Endothelial cell of hepatic sinusoid (primary cell): ENCODE results near the gene MADD.

ENCODE experiments used
- in situ Hi-C: cut with HindIII; loops from 2 replicates; pipeline ENCODE4 v1.10.0; 2017; ENCODE audit warnings: low sequenced_read_pairs

The MADD gene

DNA sequence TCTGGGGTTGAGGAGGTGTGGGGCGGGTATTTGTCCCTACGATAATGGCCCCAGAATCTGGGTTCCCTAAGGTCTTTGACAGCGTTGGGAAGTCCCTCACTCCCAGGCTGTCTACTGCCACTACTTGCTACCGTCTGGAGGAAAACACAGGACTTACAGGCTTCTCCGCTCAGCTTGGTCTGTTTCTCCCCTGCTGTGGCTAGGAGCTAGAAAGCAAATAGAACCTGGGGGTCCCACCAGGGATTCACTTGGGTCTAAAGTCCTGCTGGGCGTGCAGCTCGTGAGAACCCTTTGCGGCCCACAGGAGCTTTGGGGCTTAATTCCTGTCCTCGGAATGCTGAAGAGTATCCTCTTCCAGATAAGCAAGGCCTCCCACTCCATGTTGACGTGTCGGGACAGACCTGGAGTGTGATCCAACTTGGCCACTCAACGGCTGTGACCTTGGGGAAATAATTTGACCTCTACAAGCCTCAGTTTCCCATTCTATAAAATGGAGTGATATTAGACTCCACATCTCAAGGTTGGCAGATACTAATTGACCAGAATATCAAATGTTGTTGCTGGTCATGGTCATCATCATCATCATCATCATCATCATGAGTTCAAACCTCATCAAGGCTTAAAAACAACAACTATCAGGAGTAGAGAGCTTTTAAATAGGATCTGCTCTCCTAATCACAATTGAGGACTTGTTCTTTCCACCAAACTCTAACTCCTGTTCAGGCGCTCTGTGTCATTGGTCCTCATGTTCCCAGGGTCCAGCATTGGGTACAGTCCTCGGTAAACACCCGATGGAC is 84.2 kb downstream of the MADD start:
- in situ Hi-C loops, result no loop called here

DNA sequence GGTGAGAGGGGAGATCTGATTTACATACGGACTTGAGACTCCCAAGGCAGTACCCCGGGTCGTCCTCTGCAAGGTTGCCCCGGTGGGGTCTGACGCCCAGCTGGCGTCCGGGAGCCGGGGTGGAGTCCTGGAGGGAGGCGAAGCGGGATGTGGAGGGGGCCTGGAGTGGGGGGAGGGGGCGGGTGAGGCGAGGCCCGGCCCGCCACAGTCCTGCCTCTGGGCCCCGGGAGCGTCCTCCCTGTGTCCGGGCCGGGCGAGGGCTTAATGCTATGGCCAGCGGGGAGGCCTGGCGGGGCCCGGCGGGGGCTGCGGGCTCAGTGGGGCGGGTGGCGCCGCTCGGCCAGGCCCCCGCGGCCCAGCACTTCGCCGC is 85.0 kb downstream of the MADD start:
- in situ Hi-C loops, result no loop called here

DNA sequence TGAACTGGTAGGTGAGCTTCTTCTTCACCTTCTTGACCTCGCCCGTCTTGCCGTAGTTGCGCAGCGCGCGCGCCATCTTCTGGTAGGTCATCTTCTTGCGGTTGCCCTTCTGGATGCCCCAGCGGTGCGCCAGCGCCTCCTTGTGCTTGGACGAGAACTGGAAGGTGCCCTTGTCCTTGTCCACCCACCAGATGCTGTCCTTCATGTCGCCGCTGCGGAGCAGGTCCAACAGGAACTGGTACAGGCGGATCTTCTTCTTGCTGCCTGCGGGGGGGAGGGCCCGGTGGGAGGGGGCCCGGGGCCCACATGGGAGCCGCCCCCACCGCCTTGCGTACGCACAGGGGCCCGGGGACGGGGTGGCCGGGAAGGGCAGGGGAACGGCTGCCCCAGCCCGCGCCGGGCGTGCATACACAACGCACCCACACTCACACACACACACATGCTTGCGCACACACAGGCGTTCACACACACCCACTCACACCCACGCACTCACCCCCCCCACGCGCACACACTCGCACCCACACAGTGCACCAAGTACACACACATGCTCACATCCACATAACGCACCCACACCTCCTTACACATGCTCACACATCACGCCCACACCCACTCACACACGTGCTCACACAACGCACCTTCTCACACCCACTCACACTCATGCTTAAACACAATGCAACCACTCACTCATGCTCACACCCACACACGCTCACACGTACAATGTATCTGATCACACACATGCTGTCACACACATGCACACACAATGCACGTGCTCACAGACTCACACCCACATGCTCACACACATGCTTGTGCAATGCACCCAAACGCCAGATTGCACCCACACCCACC is 85.6 kb downstream of the MADD start:
- in situ Hi-C loops, result no loop called here

DNA sequence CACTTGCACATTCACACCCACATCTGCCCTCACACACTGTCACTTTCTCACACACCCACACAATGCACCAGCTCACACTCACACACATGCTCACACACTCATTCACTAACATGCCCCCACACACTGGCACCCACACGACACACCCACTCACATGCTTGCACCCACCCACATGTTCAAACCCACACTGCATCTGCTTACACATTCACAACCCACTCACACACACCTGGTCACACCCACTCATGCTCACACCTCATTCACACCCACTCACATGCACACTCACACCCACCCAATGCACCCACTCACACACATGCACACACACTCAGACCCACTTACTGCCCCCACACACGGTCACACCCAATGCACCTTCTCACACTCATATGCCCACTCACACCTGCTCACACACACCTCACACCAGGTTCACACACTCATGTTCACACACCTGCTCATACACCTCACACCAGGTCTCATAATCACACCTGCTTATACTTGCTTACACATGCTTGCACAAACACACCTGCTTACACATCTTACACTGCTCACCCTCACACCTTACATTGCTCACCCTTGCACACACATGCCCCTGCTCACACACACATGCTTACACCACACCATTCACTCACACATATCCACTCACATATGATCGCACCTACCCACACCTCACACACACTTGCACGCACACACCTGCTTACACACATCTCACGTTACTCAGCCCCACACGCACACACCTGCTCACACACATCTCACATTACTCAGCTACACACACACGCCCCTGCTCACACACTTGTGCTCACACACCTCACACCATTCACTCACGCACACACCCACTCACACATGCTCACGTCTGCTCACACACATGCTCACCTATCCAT is 86.4 kb downstream of the MADD start:
- in situ Hi-C loops, result no loop called here

DNA sequence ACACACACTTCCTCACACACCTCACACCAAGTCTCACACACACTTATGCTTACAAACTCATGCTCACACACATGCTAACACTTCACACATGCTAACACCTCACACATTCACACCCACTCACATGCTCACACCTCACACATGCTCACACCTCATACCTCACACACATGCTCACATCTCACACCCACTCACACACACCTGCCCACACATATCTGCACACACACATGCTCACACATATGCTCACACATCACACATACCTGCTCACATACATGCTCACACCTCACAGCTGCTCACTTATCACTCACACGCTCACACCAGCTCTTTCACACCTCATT is 87.0 kb downstream of the MADD start:
- in situ Hi-C loops, result no loop called here

DNA sequence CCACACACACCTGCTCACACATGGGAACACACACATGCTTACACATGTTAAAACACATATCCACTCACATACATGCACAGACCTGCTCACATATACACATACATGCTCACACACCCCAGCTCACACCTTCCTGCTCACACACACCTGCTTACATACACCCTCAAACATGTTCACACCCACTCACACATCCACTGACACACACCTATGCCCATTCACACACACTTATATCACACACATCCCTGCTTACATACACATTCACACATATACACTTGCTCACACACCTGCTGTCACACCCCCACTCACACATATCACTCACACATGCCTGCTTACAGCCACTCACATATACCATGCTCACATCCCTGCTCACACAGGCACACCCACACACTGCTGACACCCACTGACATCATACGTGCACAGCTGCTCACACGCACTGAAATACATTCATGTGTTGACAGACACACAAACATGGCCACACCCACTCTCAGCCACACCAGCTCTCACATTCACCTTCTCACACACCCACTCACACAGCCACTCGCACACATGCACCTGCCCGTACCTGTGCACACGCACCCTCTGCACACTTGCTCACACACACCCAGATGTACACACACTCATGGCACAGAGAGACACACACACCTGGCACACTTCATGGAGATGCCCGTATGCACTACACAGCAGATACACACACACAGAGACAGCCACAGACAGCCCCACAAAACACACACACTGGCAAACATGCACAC is 88.2 kb downstream of the MADD start:
- in situ Hi-C loops, result no loop called here

DNA sequence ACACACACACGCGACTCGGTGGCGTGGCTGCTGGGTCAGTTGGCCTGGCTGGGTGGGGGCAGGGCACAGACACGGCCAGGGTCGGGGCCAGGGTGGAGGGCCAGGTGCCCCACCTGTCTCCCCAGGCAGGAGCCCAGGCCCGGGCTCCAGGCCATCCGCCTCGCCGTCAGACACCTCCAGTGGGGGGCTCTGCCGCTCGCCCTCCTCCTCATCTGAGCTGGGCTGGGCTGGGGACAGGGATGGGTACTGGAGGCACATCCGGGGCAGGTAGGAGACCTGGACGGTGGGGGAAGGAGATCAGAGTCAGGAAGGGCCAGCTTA is 88.8 kb downstream of the MADD start:
- in situ Hi-C loops, result no loop called here

DNA sequence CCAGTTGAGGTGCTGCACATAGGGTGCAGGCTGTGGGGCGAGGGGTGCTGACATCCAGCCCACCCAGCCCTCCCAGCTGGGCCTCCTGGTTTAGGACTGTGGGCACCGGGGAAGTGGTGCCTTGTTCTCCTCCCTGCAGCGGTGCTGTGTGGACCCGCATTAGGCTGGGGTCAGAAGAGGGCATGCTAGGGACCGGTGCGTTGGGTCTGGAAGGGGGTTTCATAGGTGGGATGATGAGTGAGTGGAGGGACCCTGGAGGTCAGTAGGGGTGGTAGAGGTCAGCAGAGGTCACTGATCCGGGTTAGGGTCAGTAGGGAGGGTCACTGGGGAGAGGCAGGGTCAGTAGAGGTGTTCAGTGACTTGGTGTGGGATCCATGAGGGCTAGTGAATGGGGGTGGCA is 89.2 kb downstream of the MADD start:
- in situ Hi-C loops, result no loop called here

DNA sequence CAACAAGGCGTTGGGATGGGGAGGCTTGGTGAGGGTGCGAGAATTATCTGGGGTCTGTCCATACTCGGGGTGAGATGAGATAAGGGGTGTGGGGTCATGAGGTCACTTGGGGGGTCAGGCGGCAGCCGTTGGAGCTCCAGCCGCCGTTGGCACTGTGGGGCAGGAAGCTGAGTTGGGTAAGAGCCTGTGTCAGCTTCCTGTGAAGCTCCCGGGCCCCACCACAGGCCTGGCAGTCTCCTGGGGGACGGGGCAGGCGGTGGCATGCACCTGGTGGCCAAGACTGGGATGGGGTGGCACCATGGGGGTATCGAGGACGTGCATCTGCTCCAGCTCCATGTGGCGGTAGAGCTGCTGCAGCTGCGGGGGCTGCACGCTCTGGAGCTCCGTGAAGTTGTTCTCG is 89.7 kb downstream of the MADD start:
- in situ Hi-C loops, result no loop called here

DNA sequence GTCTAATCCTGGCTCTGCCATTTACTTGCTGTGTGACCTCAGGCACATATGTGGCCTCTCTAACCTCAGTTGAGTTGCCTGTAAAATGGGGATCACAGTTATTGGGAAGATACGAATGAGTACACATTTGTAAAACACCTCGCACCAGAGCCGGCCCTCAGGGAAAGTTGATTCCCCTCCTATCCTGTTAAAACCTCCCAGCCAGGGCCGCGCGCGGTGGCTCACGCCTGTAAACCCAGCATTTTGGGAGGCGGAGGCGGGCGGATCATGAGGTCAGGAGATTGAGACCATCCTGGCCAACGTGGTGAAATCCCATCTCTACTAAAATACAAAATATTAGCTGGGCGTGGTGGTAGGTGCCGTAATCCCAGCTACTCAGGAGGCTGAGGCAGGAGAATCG is 90.4 kb downstream of the MADD start:
- in situ Hi-C loops, result no loop called here

DNA sequence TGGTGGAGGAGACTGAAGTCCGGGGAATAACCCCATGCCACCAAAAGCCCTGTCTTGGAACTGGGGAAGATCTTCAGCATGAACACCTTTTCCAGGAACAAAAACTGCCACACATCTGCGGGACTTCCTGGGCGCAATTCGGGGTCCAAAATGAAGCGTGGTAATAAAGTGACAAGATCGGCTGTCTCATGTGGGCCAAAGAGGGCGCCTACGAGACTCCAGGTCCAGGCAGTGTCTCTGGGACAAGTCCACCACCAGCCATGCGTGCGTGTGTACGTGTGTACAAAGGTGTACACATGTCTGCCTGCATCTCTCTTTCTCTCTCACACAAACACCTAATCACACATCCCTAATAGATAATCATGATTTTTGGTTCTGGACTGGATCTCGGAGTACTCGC is 91.5 kb downstream of the MADD start:
- in situ Hi-C loops, result no loop called here

DNA sequence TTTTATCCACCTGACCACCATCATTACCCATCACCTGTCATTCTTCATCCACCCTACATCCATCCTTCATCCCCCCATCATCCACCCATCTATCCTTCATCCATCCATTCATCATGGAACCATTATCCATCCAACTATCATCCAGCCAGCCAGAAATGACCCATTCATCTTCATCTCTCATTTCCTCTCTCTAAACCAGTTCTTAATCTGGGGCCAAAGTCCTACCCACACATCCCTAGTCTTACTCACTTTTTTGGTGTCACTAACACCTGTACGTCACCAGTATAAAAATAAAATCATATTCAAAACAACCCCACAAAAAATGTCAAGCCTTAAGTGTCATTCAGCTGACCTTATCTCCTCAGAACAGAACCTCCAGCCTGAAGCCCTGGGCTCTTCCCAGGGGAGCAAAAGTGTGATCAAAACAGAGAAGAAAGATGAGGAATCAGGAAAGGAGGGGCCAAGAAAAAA is 96.1 kb downstream of the MADD start:
- in situ Hi-C loops, result no loop called here

DNA sequence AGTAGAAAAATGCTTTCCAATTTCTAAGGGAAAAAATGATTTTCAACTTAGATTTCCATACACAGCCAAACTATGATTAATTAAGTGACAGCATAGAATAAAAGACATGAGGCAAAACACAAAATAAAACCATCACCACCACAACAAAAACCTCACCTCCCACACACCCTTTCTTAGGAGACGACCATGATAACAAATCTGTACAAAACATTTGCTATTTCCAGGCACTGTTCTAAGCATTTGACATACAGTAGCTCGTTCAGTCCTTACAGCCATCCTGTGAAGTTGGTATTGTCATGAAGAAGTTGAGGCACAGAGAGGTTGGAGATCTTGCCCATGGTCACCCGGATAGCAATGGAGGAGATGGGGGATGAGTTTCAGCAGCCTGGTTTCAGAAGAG is 99.7 kb downstream of the MADD start:
- in situ Hi-C loops, result no loop called here

DNA sequence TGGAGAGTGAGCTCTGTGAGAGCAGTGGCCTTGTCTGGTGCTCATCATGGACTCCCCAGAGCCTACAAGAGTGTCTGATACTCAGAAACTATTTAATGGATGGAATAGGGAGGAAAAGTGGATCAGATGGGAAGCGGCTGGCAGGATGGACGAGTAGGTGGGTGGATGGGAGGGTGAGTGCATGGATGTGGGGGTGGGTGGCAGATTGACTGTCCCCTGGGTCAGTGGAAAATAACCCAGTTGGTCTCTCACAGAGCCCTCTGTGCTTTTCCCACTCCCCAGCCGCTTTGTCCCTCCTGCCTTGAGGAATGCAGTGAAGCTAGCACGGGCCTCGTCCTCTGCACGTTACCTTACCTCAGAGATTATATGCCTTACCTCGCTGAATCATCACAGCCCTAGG is 102.5 kb downstream of the MADD start:
- in situ Hi-C loops, result no loop called here

DNA sequence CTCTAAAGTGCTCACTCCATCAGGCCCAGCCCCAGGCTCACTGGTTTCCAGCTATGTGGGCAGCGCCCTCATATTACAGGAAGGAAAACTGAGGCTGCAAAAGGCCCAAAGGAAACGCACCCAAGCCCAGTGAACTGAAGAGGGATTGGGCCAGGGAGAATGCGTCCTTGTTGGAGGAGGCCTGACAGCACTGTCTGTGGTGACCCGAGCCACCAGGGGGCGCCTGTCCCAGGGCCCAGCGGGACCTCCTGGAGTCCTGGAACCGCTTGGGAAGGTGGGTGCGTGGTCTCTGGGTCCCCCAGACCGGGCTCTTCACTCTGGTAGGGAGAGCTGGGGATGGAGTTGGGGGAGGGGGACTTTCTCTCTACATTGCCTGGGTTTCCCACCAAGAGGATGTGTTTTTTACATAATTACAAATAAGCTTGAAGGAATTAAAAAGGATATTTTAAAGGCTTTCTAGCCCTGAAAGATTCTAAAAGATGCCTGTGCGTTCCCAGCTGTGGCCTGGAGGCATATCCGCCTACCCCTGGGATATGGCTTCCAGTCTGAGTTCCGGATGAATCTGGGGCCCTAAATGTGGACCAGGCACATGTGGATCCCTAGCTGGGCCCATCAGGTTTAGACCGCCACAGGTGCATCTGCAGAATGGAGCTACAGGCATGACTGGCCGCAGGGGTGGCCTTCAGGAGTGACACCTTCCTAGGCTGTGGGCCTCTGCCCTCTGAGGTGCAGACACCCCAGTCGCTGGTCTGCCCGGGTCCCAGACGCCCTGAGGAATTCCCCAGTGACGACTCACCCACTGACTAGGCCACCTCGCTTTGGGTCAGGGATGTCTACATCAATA is 104.2 kb downstream of the MADD start:
- in situ Hi-C loops, result no loop called here

DNA sequence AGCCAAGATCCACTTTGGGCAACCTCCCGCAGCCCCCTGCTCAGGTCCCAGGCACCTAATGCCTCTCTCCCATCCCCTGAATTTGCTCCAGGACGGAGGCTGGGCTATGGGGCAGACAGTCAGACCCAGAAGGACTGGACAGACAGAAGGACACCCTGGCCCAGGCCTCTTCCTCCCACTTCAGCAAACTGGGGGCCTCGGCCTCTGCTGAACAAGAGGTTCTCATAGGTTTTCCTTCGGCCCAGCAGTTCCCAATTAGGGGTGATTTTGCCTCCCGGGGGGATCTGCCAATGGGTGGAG is 104.7 kb downstream of the MADD start:
- in situ Hi-C loops, result no loop called here

DNA sequence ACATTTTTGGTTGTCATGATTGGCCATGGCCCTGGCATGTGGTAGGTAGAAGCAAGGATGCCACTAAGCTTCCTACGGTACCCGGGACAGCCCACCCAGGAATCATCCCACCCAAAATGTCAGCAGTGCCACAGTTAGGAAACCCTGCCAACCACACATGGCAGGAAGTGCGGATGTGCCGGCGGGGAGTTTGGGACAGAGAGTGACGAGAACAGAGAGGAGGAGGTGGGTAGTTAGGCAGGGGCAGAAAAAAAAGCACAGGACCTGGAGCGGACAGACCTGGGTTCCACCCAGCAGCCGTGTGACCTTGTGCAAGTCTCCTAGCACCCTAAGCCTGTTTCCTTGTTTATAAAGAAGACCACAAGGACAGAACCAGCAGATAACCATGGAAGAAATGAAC is 105.1 kb downstream of the MADD start:
- in situ Hi-C loops, result no loop called here

DNA sequence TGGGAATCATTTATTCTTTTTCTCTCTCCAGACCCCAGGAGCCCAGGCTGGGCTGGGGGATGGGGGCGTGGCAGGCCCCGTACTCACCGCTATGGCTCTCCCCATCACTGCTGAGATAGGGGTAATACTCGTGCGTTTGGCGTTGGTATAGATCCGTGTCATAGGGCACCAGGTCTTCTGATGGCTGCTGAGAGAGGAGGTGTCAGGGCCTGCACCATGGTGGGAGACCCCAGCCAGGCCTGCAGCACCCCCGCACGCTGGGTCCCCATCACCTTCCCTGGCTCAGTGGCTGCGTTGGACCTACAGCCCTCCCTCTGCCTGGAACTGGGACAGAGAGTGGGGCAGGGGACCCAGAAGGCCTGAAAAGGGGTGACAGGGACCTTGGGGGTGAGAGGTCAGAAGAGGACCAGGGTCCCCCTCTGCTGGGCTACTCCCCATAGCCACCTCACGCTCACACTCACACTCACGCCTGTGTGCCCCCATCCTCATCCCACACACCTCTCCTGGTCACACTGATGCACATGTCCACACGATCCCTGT is 105.7 kb downstream of the MADD start:
- in situ Hi-C loops, result no loop called here

DNA sequence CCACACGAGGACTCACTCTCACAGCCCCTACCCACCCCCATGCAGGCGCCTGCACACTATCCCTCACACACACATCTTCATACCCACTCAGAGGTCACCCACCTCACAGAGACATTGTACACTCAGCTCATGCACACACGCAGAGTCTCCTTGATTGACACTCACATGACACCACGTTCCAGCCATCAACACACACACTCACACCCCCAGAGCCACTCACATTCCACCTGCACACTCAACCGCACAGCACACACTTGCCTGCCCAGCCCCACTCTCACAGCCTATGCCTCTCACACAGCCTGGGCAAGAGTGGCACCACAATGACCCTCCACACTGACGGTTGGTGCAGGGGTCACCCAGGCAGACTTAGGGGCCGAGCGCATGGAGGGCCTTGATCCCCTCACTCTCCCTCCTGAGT is 106.2 kb downstream of the MADD start:
- in situ Hi-C loops, result no loop called here
